HG03521 (cell line): Measurements from ENCODE around the gene ZC3H8.

Experiments used
- ATAC-seq: cut with Tn5 transposase; IDR thresholded peaks from one replicate; pipeline ENCODE4 v1.9.1; 2021; ENCODE audit warnings: mild to moderate bottlenecking, moderate library complexity; ENCODE audit not compliant: unreplicated experiment

The ZC3H8 gene

GRCh38 chr2:112166806-112167499 lies 87.9 kb downstream of the ZC3H8 start:
- no peak for ATAC-seq

GRCh38 chr2:112165296-112165695 lies 89.5 kb downstream of the ZC3H8 start:
- no peak for ATAC-seq

GRCh38 chr2:112164876-112165275 lies 90.0 kb downstream of the ZC3H8 start:
- no peak for ATAC-seq

- ATAC-seq = no peak
Observed at GRCh38 chr2:112163541-112163981, 91.3 kb downstream of the ZC3H8 start.

GRCh38 chr2:112162956-112163355 lies 91.9 kb downstream of the ZC3H8 start:
- ATAC-seq = no peak

DNA sequence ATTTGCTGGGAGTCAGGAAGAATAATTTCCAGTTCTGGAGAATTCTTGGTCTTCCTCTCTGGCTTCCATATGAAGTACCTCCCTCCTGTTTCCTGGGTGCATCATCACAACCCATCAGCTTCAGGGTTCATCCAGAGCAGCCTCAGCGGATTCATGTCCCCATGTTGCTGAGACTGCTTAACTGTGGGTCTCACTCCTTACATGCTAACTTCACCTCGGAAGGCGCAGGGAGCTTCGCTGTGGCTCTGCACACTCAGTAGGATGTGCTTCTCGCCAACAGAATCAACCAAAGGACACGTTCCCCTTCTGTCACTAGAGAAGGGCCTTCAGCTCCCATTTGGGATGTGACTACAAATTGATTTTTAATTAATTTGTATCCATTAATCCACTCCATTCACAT lies 92.5 kb downstream of the ZC3H8 start:
- ATAC-seq = no peak
